GM18868 (cell line): ENCODE data around the gene TACSTD2.
"Not testable (repeated sequence)": the region's sequence is repeated elsewhere in the genome, so short reads cannot be mapped to it uniquely, and the experiment has no call there.

Source experiments
- ATAC-seq: cut with Tn5 transposase; IDR thresholded peaks from one replicate; pipeline ENCODE4 v1.9.1; 2021; ENCODE audit warnings: mild to moderate bottlenecking, moderate library complexity; ENCODE audit not compliant: unreplicated experiment

Gene TACSTD2

DNA sequence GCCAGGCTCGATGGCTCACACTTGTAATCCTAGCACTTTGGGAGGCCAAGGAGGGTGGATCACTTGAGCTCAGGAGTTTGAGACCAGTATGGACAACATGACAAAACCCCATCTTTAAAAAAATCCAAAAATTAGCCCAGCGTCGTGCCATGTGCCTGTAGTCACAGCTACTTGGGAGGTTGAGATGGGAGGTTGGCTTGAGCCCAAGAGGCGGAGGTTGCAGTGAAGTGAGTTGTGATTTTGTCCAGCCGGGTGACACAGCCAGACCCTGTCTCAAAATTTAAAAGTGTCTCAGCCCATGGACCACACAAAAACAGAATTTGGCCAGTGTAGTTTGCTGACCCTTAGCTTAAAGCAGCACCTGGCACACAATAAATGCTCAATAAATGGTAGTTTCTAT is 11.3 kb upstream of the TACSTD2 start:
- ATAC-seq, result no peak

DNA sequence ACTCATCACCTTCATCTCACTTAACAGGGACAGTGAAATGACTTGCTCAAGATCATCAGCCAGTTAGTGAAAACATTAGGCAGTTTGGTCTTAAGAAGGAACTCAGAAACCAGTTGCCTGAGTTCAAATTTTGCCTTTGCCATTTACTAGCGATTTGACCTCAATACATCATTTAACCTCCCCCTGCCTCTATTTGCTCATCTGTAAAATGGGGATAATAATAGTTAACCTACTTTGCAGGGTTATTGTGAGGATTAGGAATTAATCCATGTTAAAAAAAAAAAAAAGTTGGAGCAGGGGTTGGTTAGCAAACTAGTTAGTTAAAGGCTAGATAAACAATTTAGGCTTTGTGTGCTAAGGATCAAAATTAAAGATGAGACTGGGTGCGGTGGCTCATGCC is 10.6 kb upstream of the TACSTD2 start:
- no peak for ATAC-seq

DNA sequence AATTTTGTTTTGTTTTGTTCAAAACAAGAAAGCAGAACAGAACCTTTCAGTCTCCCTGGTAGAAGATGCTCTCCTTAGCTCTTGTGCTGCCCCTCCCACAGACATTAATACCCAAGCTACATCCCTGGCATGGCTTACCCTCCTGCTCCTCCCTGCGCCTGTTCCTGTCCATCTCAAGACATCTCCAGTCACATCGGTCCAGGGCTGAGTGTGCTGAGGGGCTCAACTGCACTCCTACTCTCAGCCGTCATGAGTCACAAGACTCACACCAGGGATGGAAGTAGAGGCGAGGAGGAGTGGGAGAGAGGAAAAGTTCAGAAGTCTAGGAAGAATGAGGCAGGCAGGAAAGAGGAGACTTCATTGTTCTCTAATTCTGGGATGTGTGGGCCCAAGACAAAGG is 9.2 kb upstream of the TACSTD2 start:
- no peak for ATAC-seq

DNA sequence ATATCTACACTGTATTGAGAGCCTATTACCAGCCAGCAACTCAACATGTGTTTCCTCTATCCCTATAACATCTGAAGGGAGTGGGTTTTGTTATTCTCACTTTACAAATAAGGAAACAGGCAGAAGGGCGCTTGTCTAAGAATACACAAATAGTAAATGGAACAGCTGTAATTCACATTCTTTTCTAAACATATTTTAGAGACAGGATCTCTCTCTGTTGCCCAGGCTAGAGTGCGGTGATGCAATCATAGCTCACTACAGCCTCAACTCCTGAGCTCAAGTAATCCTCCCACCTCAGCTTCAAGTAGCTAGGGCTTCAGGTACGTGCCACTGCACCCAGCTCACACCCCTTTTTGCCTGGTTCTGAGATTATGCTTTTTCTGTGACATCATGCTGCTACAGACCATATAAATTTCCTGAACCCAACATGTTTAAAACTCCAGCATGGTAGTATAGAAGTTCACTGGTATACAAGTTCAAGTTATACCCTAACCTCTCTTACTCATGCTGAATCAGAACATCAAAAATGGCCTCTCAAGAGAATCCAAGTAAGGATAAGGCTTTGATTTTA is 8.6 kb upstream of the TACSTD2 start:
- no peak for ATAC-seq

DNA sequence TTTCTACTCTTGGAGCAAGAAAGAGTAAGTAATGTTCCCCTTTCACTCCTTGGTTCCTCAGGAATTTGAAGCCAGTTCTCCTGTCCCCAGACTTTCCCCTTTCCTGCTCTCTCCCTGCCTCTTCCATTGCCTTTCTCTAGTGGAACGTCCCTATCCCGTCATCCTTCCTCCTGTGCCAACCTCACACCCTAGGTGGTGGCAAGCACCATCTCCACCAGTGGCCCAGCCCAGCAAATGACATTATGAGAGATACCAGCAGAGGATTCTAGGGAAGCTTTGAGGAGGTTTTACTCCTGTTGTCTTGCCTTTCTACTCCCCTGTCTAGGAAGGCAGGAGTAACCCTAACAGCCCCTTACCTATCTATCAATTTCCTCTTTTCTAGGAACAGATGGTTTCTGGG is 8.1 kb upstream of the TACSTD2 start:
- ATAC-seq, result no peak

DNA sequence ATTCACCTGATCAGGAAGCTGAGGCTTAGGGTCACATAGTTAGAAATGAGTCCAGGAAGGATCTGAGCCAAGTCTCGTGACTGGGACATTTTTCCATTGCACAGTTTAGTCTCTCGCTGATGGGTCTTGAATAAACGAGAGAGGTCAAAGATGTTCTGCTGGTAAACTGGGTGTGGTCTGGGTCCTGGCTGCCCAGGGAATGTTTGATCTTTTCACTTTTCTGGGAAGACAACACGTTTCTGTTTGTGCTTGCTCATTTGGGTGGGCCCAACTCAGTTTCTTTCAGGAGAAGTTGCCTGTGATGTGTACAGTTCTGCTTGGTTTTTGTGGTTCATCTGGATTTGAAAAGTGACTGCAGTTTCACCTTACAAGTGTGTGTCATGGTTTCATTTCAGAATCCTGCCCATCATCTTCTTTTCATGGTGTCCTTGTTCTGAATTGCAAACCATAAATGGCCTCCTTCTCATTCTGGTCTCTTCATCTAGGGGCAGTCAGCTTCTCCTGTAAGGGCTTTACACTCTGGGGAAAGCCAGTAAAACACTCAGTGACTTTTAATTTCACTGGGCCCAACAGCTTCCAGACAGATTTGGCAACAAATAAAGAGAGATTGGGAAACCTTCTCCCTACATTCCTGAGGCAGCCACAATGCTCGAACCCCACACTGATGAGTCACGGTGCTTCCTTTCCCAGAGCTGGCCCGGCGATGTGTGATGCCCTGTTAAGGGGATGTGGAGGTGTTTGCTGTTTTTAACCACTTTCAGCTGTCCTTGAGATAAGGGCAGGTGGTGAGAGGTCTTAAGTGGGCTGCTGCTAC is 7.2 kb upstream of the TACSTD2 start:
- ATAC-seq, result peak; percentile 72

DNA sequence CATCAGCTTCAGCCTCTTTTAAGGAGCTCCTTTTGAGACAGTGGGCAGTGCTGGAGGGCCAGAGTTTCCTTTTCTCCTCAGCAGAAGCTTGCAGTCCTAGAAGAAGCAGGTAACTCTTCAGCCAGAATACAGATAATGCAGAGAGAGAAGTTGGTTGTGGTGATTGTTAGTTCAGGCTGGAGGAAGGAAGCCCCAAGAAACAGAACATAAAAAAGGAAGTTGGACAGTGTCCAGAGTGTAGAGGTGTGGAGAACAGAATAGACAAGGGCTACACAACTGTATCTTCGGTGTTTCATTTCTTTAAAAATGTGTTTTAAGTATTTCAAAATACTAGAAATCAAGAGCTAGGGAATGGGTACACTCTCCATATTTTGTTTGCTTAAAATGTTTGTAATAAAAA is 6.4 kb upstream of the TACSTD2 start:
- ATAC-seq, result peak; percentile 36

DNA sequence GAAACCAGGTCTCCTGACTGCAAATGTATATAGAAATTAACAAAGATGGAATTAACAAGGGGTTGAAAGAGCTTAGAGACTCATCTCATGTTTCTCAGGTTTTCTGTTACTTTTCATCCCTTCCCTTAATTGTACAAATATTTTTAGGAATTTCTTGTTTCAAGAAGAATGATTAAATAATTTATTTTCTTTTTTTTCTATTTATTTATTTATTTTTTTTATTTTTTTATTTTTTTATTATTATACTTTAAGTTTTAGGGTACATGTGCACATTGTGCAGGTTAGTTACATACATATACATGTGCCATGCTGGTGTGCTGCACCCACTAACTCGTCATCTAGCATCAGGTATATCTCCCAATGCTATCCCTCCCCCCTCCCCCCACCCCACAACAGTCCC is 5.1 kb upstream of the TACSTD2 start:
- ATAC-seq, result not testable (repeated sequence)

DNA sequence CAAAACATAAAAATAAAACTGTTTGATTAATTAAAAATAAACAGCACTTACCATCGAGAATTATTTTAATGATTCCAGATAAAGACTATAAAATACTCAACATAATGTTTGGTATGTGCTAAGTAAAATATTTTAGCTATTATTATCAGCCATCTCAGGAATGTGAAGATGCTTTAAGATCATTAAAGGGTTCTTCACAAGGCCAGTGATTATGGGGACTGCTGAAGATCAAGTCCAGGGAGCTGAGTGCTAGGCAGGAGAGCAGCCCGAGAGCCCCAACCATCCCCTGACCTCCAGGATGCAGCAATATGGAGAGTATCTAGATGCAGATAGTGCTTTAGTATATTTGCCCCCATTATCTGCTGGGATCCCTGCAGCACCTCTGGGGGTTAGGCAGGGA is 4.6 kb upstream of the TACSTD2 start:
- no peak for ATAC-seq

DNA sequence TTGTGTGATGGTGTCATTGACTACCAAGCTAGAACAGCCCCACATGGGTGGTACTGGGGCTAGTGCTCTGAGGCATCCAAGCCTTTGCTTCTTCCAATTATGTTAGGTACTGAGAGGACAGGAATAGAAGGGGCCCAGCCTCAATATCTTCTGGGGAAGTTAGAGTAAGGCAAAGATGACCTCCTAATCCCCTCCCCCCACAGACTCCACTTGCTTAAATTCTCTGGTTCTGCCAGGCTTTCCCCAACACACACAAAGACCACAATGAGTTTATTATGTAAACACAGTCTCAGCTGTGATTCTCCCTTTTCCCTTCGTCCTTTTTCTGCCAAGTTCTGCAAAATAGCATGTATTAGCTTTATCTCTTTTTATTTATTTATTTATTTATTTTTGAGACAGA is 3.1 kb upstream of the TACSTD2 start:
- no peak for ATAC-seq

DNA sequence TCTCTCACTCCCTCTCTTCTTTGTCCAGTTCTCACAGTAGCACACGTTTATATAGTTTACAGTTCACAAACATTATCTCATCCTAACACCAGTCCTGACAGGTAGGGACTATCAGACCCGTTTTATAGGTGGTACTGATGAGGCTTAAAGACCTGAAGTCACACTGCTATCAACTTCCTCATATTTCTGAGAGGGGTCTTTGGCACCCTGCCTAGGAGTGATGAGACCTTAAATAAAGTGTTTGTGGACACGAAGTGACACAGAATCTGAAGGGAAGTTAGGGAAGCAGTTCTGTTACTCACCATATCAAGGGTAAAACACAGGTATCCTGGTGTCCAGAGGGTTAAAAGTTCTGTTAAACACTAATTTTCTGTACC is 590 bp upstream of the TACSTD2 start:
- ATAC-seq, result no peak

DNA sequence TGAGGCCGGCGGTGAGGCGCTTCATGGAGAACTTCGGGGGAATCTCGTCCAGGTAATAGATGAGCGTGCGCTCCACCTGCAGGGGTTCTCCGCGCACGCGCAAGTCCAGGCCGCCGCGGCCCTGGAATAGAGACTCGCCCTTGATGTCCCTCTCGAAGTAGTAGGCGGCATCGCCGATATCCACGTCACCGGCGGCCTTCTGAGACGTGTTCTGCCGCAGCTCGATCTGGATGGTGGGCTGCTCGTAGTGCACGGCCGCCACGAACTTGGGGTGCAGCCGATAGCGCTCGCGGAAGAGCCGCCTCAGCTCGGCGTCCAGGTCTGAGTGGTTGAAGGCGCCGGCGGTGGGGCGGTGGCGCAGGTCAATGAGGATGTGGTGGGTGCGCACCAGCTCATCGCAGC is 726 bp downstream of the TACSTD2 start:
- no peak for ATAC-seq

DNA sequence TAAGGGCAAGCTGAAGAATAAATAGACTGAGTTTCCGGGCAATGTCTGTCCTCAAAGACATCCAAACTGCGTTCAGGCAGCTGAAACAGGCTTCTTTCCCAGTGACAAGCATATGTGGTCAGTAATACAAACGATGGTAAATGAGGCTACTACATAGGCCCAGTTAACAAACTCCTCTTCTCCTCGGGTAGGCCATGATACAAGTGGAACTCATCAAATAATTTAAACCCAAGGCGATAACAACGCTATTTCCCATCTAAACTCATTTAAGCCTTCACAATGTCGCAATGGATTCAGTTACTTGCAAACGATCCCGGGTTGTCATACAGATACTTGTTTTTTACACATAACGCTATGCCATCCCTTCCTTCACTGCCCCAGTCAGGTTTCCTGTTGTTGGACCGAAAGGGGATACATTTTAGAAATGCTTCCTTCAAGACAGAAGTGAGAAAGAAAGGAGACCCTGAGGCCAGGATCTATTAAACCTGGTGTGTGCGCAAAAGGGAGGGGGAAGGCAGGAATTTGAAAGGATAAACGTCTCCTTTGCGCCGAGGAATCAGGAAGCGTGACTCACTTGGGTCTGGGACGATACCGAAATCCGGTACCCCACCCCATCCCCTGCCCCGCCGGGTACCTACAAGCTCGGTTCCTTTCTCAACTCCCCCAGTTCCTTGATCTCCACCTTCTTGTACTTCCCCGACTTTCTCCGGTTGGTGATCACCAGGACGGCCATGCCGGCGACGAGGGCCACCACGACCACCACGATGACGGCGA is 1.3 kb downstream of the TACSTD2 start:
- no peak for ATAC-seq

DNA sequence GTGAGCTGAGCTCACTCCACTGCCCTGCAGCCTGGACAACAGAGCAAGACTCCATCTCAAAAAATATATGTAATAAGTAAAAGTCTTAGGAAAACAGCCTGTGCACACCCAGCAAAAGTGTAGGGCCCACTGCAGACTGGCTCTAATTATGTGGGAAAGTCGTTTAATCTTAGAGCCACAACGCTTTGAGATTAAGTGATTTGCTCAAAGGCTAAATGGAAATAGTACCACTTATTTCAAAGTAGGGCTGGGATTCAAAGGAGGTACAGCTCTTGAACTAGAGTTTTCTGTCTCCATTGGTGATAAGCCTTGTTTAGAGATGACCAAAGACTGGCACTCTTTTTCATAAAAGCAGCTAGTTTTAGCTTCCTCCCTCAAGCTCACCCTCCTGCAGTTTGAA is 2.2 kb downstream of the TACSTD2 start:
- ATAC-seq, result no peak

DNA sequence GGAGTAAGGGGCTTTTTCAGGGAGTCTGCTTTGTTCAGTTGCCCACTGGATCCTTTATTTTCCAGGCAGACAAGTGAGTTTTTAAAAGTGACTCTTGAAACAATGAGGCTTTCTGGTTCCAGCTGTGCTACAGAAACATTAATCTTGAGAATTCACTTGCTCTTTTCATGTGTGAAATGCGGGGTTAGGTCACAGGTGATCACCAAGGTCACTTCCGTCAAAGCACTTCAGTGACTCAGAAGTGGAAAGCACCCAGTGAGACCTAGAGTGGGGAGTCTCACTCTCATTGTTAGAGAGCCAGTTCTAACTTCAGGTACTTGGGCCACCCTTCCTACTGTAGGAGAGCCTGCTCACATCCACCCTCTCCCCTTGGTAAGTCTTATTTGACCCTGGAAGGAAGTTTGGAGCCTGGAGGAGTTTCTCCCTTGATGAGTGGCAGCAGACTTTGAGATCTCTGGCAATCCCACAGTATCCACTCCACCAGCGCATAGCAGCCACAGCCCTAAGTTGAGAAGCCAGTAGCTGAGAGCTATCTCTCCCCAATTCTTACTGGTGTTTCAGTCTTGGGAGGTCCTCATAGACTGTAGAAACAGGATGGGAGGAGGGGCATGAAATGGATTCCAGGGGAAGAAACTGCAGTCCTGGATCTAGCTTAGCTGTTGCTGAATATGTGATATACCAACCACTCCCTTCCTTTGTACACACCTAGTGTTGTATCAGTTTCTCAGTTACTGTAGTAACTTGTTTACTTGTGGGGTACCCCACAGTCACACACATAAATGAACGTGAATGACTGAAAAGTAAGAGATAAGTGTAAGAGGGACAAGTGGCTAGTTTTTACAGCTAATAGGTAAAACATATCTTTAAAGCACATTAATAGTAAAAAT is 3.1 kb downstream of the TACSTD2 start:
- ATAC-seq, result peak; percentile 86

DNA sequence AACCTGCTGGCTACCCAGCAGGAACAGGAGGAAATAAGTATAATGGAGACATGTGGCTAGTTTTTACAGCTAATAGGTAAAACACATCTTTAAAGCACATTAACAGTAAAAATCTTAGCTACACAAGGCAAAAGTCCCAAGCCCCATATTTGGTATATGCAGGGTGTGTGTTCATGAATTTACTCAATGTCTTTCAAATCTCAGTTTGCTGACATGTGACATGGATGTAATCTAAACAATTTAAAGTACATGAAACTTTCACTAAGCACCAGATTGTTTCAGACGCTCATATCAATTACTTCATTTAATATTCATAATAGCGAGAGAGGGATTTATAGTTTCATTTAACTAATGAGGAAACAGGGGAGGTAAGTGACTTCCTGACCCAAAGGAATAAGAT is 3.9 kb downstream of the TACSTD2 start:
- ATAC-seq, result peak; percentile 30

DNA sequence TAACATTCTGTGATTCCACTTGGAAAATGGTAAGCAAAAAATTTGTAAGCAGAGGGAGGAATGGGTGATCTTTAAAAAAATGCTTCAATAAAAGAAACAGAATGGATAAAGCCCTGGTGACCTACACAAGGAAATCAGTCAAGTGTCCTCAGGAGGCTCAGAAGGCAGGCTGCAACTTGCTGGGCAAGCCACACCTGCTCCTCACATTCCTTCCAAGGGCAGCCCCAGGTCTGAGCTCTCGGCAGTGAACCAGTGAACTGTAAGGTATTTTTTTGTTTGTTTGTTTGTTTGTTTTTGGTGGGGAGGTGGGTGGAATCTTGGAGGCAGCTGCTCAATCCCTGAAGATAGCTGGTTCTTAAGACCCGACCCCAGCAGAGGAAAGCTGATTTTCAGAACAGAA is 4.4 kb downstream of the TACSTD2 start:
- no peak for ATAC-seq

DNA sequence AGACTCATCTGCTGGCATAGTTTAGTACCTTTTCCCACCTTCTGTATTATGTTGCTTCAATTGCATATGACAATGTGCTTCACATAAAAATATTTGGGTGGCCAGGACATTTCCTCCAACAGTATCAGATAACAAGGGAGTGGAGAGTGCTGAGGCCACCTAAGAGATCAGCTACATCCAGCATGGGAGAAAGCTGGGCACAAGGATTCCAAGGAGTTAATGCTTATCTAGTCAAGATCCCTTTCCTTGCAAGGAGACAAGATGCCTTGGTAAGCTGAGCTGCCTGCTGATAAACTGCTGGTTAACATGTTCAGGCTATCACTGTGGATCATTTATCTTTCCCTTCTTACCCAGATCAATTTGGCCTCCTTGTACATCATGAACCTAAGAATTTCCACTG is 5.4 kb downstream of the TACSTD2 start:
- no peak for ATAC-seq

DNA sequence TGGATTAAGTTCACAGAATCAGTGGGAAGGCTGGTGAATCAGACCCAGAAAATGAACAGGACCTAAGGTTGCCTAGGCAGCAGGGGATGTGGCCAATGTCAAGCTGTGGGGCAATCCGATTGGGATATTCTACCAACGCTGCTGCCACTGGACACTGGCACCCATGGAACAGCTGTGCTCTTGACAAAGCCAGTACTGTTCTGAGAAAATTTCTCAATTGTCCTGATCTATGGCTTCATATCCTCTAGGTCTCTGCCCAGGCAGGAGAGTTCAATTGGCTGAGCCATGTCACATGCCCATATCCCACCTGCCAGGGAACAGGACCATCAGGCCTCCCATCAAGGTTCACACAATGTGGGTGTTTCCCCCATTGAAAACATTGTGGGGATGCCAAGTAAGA is 6.2 kb downstream of the TACSTD2 start:
- ATAC-seq, result no peak

DNA sequence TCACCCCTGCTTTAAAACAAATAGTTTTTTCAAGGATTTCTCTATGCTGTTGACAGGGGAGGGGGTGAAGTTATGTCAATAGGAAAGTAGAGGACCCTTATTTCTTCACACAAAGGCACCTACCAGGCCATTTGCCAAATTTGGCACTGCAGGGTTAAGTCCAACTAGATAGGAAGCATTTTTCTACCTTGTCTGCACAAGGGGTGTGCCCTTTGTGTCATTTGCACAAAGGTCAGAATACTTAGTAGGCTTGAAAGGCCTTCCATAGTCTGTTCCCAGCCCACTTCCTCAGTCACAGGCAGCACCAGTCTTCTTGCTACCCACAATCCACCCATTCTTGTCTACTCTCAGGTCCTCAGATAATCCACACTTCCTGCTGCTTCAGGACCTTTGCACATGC is 7.0 kb downstream of the TACSTD2 start:
- no peak for ATAC-seq

DNA sequence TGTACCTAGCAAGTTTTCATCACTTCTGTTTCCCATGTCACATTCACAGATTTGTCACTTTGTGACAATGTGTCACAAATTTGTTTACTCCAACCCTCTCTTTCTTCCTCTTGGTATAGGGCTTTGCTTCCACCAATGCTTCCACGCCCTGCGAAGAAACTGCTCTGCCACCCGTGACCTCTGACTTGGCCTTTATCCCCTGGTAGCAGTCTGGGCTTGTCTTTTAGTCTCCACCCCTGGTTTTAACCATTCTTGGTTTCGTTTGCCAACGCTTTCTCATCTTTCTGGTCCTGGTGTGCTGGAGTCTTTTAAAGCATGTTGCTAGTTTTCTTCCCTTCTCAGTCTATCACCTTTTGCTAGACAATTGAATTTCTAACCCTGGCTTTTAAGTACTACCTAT is 8.1 kb downstream of the TACSTD2 start:
- ATAC-seq, result no peak
